Measurements from ENCODE around the gene SLC6A6. TPM values are rescaled to one million over a fixed set of nuclear protein-coding genes. Genes with fewer than 3 reads are reported as not detected.
"Not testable (repeated sequence)": the region's sequence is repeated elsewhere in the genome, so short reads cannot be mapped to it uniquely, and the experiment has no call there.

The SLC6A6 gene
- total RNA-seq, 1 experiment from 2014 or later, result 58.6 TPM

DNA sequence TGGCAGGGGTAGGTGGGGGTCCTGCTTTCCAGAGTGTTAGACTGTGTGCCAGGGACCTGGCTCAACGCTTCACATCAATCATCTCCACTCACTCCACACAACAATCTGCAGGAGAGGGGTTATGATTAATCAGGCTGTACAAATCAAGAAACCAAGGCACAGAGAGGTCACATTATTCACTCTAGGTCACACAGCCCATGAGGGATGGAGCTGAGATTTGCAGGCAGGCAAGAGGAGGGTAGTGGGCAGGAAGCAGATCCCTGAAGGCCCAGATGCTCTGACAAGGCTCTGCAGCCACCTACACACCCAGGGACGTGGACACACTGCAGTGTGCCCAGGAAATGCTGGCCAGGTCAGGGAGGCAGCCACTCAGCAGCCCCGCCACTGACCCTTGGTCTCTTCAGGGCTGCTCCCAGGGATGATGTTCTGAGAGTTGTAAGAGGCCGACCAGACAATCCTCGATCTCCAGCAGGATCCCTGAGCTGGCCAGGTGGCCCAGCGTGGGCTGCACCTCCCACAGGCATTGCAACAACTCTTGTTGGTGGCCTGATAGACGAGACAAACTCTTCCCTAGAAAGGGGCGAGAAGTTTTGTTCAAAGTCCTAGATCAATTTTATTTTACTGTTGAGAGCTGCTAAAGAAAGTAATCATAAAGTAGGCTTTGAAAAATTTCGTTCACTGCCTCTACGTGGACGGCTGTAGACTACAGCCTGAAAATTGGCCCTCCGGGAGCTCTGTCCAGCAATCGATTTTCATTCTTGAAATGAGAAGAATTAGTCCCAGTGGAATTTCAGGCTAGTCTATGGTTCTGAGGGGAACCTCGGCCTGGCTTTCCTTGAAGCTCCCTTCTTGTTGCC, 4.2 kb upstream of the SLC6A6 start:
- DNase-seq (ENCODE audit: low read depth), result no peak

DNA sequence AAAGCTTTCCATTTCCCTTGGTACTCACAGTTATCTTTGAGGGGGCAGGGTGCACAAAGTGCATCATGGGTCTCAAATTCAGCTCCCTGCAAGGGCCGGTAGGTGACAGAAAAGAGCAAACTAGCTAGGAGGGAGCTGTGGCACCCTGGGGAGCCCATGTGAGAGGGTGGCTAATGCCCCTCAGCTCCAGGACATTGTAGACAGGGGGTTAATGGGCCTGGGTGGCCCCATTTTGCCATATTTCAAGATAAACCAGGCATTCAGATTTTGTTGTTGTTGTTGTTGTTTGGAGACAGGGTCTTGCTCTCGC, 3.7 kb upstream of the SLC6A6 start:
- DNase-seq (ENCODE audit: low read depth), result no peak

DNA sequence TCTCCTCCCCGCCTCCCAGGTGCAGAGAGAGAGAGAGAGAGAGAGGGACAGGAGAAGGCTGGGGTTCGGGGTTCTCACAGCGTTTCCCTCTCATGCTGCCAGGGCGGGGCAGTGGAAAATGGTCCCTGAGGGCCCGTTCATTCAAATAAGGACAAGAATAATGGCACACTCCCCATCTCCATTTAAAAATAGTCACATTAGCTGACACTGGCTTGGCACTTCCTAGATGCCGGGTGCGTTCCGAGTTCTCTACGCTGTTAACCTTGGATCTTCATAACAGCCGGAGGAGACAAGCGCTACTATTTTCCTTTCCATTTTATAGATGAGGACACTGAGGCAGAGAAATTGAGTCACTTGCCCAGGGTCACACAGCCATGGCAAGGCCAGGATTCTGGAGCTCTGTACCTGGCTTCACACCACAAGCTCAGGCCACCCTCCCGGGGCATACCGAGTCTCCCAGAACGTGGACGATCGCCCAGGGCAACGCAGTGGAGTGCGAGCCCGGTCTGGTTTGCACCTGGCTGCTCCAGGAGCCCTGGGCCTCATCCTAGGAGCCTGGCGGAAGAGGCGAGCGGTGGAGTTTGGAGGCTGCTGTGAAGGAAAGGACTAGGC, 608 bp upstream of the SLC6A6 start:
- DNase-seq (ENCODE audit: low read depth), result no peak

DNA sequence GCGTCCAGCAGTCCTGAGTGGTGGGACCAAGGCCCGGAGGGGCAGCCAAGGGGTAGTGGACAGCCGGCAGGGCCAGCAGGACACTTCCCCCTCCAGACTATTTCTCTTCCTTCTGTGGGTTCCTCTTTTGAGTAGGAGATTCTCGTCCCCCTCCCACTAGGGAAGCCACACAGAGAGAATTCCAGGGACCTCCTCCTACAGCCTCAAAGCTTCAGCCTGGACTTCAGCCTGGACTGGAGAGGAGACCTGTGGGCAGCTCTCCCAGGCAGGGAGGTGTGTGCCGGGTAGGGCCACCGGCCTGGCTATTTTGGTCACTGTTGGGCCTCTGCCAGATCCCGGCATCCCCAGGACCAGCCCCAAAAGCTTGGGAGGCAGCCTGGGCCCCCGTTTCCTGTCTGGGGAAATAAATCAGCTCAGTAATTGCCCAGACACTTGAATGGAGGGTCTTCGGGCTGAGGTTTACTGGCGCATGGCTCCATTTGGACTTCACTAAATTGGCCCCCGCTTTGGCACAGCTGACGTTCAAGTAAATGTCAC, 1.3 kb downstream of the SLC6A6 start:
- DNase-seq (ENCODE audit: low read depth), result peak; percentile 72

DNA sequence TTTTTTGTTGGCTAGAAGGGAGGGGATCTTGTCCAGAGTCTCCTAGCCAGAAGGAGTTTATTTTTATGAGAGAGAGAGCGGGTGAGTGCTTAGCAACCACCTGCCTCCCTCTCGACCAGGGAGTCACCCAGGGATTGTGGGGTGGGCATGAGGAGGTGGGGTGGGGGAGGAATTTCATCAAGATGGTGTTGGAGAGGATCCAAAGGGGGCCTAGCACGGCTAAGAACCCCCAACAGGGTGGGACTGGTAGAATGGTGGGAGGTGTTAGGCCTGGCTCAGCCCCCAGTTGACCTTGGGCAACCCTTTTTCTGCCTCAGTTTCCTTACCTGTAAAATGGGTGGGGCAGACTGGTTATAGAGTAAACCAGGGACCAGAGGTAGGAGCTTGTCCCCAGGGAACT, 1.8 kb downstream of the SLC6A6 start:
- no peak for DNase-seq (ENCODE audit: low read depth)

DNA sequence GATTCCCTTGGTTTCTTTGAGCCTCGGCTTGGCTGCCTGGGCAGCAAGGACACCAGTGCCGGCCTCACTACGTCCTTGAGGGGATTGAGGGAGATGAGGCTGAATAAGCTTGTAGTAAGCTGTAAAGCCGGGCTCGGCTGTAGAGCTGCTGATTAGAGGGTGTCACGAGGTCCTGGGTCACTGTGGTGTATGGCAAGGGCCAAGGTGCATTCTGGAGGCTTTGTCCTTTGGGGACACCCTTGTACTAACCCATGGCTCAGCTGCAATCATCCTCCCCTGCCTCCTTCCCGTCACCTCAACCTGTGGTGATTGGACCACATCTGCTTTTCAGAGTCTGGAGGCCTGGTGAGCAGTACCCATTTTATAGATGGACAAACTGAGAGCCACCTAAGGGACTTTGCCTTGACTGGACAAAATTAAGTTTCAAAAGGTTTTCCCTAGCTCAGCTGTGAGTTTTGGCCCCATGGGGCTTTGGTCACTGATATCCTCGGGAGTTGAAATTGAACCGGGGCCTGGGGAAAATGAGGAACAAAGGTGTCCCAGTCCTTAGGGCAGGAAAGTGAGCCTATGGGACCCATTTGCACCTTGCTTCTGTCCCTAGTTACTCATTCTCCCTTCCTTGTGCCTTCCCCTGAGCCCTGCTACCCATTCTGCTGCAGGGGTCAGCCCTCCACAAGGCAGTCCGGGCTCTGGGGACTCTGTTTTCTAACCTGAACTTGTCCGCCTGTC, 2.4 kb downstream of the SLC6A6 start:
- DNase-seq (ENCODE audit: low read depth), result no peak

DNA sequence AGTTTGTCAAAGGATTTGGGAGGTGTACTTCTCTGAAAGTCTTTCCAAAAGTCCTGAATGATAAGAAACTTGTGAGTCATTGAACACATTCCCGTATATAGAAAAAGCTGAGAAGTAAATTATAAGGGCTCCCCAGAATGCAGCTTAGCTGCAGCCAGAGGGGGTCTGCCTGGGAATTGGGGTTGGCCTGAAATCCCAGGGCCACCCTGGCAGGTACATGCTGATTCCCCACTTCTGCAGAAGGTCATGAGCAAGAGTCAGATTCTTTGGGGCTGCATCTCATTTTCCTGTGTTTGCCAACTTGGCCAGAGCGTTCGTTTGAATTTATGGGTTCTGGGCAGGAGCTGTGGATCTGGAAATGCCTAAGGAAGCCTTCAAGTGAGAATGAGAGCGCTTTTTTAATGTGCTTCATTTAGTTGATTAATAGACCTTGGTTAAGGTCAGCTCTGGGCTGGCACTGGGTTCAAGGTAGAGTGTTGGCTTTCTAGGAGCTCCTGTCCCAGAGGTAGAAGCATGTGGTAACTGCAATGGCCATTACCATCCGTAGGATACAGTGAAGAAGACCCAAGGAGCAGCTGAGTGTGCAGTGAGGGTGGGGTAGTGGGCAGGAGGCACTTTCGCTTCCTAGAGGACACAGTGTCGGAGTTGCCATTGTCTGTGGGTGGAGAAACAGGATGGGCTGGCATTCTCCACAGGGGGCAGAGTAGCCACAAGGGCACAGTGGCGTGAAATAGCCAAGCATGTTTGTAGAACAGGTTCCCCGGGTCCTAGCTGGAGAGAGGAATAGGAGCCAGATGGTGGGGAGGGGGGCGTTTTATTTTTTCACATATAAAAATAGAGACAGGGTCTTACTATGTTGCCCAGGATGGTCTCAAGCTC, 3.2 kb downstream of the SLC6A6 start:
- no peak for DNase-seq (ENCODE audit: low read depth)

DNA sequence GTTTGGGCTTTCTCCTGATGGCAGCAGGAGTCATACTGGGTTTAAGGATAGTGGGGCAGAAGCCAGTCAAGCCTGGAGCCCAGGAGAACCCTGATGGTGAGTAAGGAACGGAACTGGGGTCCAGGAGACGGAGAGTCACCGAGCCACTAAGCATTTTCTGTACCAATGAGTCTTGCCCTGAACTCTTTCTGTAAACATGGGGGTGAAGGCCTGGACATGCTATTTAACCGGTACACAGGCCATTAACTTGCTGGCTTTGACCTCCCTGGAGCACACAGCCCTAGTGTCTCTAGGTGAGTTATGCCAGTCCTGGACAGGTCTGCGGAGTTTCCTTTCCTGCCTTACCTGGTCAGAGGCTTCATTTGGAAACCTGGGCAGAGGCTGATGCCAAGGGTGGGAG, 3.9 kb downstream of the SLC6A6 start:
- no peak for DNase-seq (ENCODE audit: low read depth)

DNA sequence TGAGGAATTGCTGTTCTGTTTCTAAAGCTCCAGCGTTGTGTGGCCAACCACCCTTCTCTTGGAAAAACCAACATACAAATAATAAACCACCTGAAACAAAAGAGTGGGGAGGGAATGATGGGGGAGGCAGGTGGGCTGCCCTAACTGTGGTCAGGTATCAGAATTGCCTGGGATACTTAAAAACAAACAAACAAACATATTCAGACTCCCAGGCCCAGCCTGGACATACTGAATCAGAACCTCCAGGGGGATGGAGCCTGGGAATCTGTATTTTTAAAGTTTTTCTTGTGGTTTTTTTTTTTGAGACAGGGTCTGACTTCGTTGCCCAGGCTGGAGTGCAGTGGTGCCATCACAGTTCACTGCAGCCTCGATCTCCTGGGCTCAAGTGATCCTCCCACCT, 4.4 kb downstream of the SLC6A6 start:
- DNase-seq (ENCODE audit: low read depth), result no peak

DNA sequence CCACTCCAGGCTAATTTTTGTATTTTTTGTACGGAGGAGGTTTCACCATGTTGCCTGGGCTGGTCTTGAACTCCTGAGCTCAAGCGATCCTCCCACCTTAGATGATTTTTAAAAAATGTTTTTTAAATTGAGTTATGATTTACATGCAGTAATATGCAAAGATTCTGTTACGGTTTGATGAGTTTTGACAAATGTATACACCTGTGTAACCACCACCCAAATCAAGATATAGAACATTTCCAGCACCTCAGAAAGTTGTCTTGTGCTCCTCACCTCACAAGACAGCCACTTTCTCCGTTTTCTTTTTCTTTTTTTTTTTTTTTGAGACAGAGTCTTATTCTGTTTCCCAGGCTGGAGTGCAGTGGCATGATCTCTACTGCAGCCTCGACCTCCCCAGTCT, 4.8 kb downstream of the SLC6A6 start:
- DNase-seq (ENCODE audit: low read depth), result no peak

DNA sequence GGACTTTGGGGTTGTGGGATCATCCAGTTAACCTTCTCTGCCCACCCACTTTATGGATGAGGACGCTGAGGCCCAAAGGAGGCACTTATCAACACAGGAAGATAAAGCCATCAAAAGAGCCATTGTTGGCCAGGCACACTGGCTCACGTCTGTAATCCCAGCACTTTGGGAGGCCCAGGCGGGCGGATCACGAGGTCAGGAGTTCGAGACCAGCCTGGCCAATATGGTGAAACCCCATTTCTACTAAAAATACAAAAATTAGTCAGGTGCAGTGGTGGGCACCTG, 7.3 kb downstream of the SLC6A6 start:
- DNase-seq (ENCODE audit: low read depth), result not testable (repeated sequence)

DNA sequence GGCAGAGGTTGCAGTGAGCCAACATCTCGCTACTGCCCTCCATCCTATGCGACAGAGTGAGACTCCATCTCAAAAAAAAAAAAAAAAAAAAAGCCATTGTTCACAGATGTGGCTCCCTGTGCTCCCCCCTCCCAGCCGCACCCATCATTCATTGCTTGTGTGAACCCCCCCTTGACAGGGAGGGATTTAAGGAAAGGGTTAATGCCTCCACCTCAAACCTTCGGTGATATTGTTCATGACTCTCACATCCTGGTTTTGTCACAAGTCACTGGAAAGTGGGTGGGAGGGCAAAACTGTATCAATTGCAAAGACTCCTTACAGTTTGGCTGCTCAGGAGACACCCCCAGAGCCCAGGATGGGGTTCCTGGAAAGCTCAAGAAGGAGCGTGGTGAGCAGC, 7.7 kb downstream of the SLC6A6 start:
- DNase-seq (ENCODE audit: low read depth), result no peak

DNA sequence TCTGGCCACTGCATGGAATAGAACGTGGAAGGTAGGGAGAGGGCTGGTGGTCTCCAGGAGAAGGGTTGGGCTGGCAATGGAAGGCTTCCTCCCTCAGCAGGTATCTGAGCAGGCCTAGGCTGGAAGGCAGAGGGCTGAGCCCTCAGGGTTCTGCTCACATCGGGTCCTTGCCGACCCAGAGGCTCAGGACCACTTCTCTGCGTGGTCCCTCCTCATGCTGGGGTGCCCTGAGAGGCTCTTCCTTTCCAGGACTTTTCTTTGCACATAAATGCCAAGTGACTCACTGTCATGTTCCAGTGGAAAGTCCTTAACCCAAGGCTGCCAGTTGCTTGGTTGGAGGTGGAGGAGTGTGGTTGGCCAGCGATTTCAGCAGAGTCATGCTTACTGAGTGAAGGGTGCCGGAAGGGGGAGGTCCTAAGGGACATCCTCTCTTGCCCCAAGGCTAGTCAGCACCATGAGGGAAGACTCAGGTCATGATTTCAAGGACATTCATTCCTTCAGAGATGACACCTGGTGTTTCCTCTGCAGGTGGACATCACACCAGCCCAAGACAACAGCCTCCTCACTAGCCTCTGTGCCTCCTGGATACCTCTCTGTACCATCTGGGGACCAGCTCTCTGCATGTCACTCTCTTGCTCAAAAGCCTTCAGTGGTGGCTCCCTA, 8.2 kb downstream of the SLC6A6 start:
- peak; percentile 98 for DNase-seq (ENCODE audit: low read depth)

DNA sequence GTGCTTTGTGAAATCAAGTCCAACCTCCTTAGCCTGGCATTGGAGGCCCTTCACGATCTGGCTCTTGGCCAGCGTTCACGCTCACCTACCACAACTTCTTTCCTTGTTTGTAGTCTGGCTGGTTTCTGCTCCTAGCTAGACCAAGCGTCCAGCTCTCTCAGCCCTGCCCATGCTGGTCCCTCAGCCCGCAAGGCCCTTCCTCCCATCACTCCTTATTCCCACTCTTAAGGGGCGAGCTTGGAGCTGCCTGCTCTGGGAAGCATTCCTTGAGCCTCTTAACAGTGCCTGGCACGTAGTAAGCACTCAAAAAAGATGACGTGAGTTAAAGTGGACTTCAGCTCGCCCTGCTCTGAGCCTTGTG, 8.7 kb downstream of the SLC6A6 start:
- DNase-seq (ENCODE audit: low read depth), result no peak

DNA sequence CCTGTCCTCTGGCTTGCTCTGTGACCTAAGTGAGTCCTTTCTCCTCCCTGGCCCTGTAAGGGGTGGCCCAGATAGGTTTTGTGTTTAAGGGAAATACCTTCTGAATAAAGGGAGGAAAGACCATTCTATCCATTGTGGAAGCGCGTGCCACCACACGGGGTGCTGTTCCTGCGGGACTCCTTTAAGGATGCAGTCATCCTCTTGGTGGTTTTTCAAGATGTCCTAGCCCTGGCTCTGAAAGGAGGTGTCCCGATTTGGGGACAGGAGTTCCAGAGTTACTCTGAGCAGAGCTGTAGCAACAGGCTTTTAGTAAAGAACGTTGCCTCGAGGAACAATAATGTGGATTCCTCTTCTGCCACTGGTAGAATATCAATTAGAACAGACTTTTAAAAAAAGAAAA, 9.6 kb downstream of the SLC6A6 start:
- no peak for DNase-seq (ENCODE audit: low read depth)

DNA sequence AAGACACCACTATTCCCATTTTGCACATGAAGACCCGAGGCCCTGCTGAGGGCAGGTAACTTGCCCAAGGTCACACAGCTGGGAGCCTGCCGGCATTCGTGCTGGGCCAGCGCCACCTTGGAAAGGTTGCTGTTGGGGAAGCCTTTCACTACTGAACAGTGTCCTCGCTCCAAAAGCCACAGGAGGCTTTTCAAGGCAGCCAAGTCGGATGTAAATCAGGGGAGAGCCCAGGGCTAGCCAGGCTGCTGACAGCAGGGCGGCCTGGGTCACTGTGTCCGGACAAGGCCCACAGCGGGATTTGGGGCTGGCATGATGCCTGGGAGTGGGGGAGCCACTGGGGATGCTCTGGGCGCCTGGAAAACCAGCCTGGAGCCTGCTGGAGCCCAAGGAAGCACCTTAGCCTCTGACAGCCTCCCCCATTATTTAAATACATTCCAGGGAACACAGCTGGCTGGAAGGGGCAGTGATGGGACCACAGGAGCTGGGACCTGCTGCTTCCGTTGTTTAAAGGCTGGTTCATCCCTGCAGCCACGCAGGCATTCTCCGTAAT, 10.5 kb downstream of the SLC6A6 start:
- DNase-seq (ENCODE audit: low read depth), result peak; percentile 89

DNA sequence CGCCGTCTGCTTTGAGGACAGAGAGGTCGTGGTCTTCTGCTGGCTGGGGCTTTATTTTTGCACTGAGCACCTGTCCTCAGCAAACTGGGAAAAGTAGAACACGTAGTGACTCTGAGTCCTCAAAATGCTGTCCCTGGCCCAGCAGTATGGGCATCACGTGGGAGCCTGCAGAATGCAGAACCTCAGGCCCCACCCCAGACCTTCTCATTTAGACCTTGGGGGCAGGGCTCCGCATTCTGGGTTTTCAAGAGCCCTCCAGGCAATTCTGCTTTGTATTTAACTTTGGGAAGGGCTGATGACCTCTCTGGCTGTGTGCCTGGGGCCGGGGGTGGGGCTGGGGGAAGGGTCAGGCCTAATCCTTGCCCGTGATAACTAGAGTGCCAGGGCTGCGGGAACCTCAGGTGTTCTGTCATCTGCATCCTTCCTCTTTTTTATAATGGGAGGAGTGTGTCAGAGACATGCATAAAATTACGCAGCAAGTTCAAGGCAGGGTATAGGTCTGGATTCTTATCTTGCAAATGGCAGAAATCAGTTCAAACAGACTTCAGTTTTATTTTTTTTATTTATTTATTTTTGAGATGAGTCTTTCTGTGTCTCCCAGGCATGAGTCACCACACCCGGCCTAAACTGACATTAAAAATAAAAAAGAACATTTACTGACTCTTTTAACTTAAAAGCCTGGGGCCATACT, 11.1 kb downstream of the SLC6A6 start:
- DNase-seq (ENCODE audit: low read depth), result peak; percentile 78

DNA sequence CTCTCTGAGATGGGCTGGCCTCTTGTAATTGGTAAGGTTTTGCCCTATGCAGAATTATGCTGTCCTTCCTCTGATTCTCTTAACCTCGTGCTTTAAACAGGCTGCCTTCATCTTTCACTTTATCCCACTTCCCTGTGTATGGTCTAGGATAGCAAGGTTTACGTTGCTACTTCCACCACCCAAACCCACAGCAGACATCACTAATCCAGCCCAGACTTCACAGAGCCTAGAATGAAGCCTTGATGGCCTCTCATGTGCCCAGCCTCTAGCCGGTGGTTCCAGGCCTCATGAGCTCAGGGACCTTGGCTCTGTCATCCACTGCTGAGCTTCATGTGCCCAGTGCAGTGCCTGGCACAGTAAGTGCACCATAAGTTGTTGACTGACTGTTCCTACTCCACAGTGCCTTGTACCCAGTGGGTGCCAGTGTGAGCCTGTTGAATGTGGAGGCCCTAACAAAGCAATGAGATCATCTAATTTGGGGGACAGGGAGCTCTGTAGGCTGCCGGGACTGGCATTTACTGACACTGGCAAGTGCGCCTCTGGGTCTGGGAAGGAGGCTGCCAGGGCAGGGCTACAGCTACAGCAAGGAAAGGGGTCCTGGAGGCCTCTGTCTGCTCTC, 12.5 kb downstream of the SLC6A6 start:
- peak; percentile 35 for DNase-seq (ENCODE audit: low read depth)

DNA sequence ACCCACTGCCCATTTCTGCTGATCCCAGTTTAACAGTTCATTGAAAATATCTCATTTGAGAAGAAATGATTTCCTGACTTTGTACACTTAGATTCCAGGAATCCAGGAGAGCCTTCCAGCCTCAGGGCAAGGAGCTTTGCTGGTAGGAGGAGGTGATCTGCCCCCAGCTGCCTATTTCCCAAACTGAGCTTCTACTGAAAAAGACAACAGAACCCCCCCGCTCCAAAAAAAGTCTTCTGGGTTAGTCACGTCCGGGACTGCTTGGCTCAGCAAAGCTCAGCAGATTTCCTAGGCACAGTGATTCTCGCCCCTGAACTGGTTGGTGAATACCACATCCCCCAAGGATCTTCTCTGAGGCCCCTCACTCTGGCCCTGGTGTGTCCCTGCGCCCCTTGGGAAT, 13.1 kb downstream of the SLC6A6 start:
- peak; percentile 95 for DNase-seq (ENCODE audit: low read depth)

DNA sequence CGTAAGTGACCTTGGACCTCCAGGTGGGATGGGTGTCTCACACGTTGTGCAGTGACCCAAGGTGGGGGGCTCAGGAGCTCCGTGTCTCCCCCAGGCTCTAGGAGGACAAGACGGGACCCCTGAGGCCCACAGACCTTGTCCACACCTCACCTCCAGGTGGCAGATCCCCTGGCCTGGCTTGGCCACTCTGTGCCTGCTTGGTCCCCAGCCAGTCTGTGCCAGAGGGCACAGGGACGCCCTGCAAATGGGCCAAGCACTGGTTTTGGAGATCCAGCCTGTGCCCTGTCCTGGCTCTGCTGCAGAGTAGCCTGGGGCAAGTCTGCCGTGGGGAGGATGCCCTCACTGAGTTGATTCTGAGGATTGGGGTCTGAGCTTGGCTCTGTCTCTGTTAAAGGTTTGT, 14.0 kb downstream of the SLC6A6 start:
- DNase-seq (ENCODE audit: low read depth), result no peak
